ENCODE results near the gene QKI. TPM values are rescaled to one million over a fixed set of nuclear protein-coding genes. Genes with fewer than 3 reads are reported as not detected.

Gene QKI
- total RNA-seq, 2 experiments from 2014 or later: 61.7 to 74.7 TPM

- Mint-ChIP-seq H3K27me3 (no peaks in the 10 kb centered on the region), H3K27ac (no peak overlapping the region), H3K4me1 (no peaks in the 10 kb centered on the region), H3K36me3 (ENCODE audit: low read depth) (no peaks in the 10 kb centered on the region), H3K4me3 (no peak overlapping the region), H3K9me3 (peaks cover 3% of the 10 kb centered on the region)
- CTCF ChIA-PET: no interaction called here
- POLR2A ChIA-PET: no interaction called here
- DNase-seq: no peak
Observed at GRCh38 chr6:163617549-163617948, 203.0 kb downstream of the QKI start.

GRCh38 chr6:163620101-163620500 lies 205.6 kb downstream of the QKI start:
- Mint-ChIP-seq H3K4me1 (no peaks in the 10 kb centered on the region), H3K36me3 (ENCODE audit: low read depth) (no peaks in the 10 kb centered on the region), H3K27ac (no peak overlapping the region), H3K4me3 (no peak overlapping the region), H3K27me3 (no peaks in the 10 kb centered on the region), H3K9me3 (peaks cover 3% of the 10 kb centered on the region)
- CTCF ChIA-PET: no interaction called here
- POLR2A ChIA-PET: no interaction called here
- DNase-seq: no peak

GRCh38 chr6:163620670-163621330 lies 206.3 kb downstream of the QKI start:
- Mint-ChIP-seq H3K36me3 (ENCODE audit: low read depth) (no peaks in the 10 kb centered on the region), H3K4me3 (no peak overlapping the region), H3K27me3 (no peaks in the 10 kb centered on the region), H3K4me1 (no peaks in the 10 kb centered on the region), H3K9me3 (peaks cover 3% of the 10 kb centered on the region), H3K27ac (no peak overlapping the region)
- no peak for DNase-seq
- ChIA-PET POLR2A (no interaction called here), CTCF (no interaction called here)

- ChIA-PET POLR2A (no interaction called here), CTCF (interaction anchor here (0.7 kb wide), 1 partner anchor 14 kb away, joined by 3 read pairs; no protein-coding TSS in a partner anchor)
- H3K36me3 Mint-ChIP-seq (ENCODE audit: low read depth): no peaks in the 10 kb centered on the region
- H3K27me3 Mint-ChIP-seq: peaks cover 5% of the 10 kb centered on the region
- no peak overlapping the region for H3K4me3 Mint-ChIP-seq
- DNase-seq: no peak
- no peak overlapping the region for H3K27ac Mint-ChIP-seq
- H3K9me3 Mint-ChIP-seq: peaks cover 3% of the 10 kb centered on the region
- no peaks in the 10 kb centered on the region for H3K4me1 Mint-ChIP-seq
Observed at GRCh38 chr6:163625265-163625664, 210.7 kb downstream of the QKI start.

- DNase-seq: no peak
- Mint-ChIP-seq H3K27me3 (peaks cover 5% of the 10 kb centered on the region), H3K9me3 (peaks cover 3% of the 10 kb centered on the region), H3K4me3 (no peak overlapping the region), H3K4me1 (no peaks in the 10 kb centered on the region), H3K27ac (no peak overlapping the region), H3K36me3 (ENCODE audit: low read depth) (no peaks in the 10 kb centered on the region)
- ChIA-PET POLR2A (no interaction called here), CTCF (no interaction called here)
Observed at GRCh38 chr6:163626073-163626867, 211.8 kb downstream of the QKI start.

GRCh38 chr6:163627274-163628062 lies 212.9 kb downstream of the QKI start:
- no peak overlapping the region for H3K27ac Mint-ChIP-seq
- ChIA-PET CTCF (no interaction called here), POLR2A (no interaction called here)
- no peak overlapping the region for H3K4me3 Mint-ChIP-seq
- H3K27me3 Mint-ChIP-seq: peaks cover 9% of the 10 kb centered on the region
- no peaks in the 10 kb centered on the region for H3K36me3 Mint-ChIP-seq (ENCODE audit: low read depth)
- H3K4me1 Mint-ChIP-seq: no peaks in the 10 kb centered on the region
- DNase-seq: no peak
- H3K9me3 Mint-ChIP-seq: no peaks in the 10 kb centered on the region
